ENCODE results near the gene GHR.

- TF ChIP-seq CTCF (IDR thresholded peaks at IDR 0.05) (no peak), POLR2A (IDR thresholded peaks at IDR 0.05) (no peak)
These were observed 134.4 kb downstream of the GHR start for GRCh38 chr5:42557689-42558088.
